Measurements from ENCODE around the gene GRIK2. TPM values are rescaled to one million over a fixed set of nuclear protein-coding genes. Genes with fewer than 3 reads are reported as not detected.

GRIK2 gene
- total RNA-seq, 1 experiment from 2014 or later: 0.70 TPM

- no peak overlapping the region for H3K18ac ChIP-seq (ENCODE audit: insufficient read length, low read depth, low read length)
- H3T11ph ChIP-seq (ENCODE audit: low read length): no peak overlapping the region
- Mint-ChIP-seq H3K27ac (no peak overlapping the region; a peak in 1 of 7 replicates), H3K36me3 (ENCODE audit: insufficient read depth in 1 of 3, low read depth in 3 of 3) (peaks cover 12 to 34% (median 25%) of the 10 kb centered on the region in 3 experiments), H3K9me3 (peaks cover 22 to 32% of the 10 kb centered on the region in 2 experiments), H3K4me1 (no peaks in the 10 kb centered on the region), H3K4me3 (no peak overlapping the region), H3K27me3 (ENCODE audit: low read depth) (no peaks in the 10 kb centered on the region)
- H2BK12ac ChIP-seq (ENCODE audit: insufficient read length, low read depth, low read length): no peak overlapping the region
- no peak overlapping the region for H2AK5ac ChIP-seq (ENCODE audit: insufficient read length, low read length)
- WGBS (ENCODE audit: extremely low coverage, insufficient read length, low lambda C conversion rate): no CpG with 5 or more reads among the region's 2 CpGs
- H3K4ac ChIP-seq (ENCODE audit: low read depth, low read length): no peak overlapping the region
- H3K14ac ChIP-seq (ENCODE audit: insufficient read depth, low read length): no peak overlapping the region
- no peaks in the 10 kb centered on the region for H4K20me1 ChIP-seq (ENCODE audit: control insufficient read depth, insufficient read depth, insufficient read length)
- H3K4me2 ChIP-seq (ENCODE audit: insufficient read depth, insufficient read length, low read length): no peak overlapping the region
- H3K9me3 ChIP-seq (ENCODE audit: control insufficient read depth, low read depth, low read length): no peaks in the 10 kb centered on the region
- H2BK120ac ChIP-seq (ENCODE audit: low read depth, low read length, poor library complexity, severe bottlenecking): no peak overlapping the region
- no peaks in the 10 kb centered on the region for H3K27me3 ChIP-seq (ENCODE audit: insufficient read depth, low read length)
- no peaks in the 10 kb centered on the region for H3K79me1 ChIP-seq (ENCODE audit: insufficient read depth, low read depth, low read length, poor library complexity, severe bottlenecking)
- H2AFZ ChIP-seq (ENCODE audit: low read length): no peak overlapping the region
- H4K8ac ChIP-seq (replicated peaks; ENCODE audit: insufficient read length, low read depth, low read length): no peak overlapping the region
- H3K56ac ChIP-seq (ENCODE audit: insufficient read length, low read depth, low read length): no peak overlapping the region
- H2BK20ac ChIP-seq (ENCODE audit: low read depth, low read length, poor library complexity, severe bottlenecking): no peak overlapping the region
- no peaks in the 10 kb centered on the region for H3K4me1 ChIP-seq (ENCODE audit: insufficient read depth, low read length)
- TF ChIP-seq, protein P1, sequence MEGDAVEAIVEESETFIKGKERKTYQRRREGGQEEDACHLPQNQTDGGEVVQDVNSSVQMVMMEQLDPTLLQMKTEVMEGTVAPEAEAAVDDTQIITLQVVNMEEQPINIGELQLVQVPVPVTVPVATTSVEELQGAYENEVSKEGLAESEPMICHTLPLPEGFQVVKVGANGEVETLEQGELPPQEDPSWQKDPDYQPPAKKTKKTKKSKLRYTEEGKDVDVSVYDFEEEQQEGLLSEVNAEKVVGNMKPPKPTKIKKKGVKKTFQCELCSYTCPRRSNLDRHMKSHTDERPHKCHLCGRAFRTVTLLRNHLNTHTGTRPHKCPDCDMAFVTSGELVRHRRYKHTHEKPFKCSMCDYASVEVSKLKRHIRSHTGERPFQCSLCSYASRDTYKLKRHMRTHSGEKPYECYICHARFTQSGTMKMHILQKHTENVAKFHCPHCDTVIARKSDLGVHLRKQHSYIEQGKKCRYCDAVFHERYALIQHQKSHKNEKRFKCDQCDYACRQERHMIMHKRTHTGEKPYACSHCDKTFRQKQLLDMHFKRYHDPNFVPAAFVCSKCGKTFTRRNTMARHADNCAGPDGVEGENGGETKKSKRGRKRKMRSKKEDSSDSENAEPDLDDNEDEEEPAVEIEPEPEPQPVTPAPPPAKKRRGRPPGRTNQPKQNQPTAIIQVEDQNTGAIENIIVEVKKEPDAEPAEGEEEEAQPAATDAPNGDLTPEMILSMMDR (conservative IDR thresholded peaks at IDR 0.05): no peak
- no peak overlapping the region for H4K5ac ChIP-seq (ENCODE audit: insufficient read length, low read depth, low read length)
- H3K27ac ChIP-seq (ENCODE audit: insufficient read length, low read depth, low read length): no peak overlapping the region
- no peak overlapping the region for H2BK5ac ChIP-seq (ENCODE audit: insufficient read length, low read length)
- no peak for DNase-seq
- no peak overlapping the region for H4K91ac ChIP-seq (ENCODE audit: insufficient read length, low read depth, low read length)
- no peaks in the 10 kb centered on the region for H3K79me2 ChIP-seq (ENCODE audit: insufficient read depth, low read length)
- H3K23ac ChIP-seq (ENCODE audit: insufficient read length, low read depth, low read length): no peak overlapping the region
- no peak overlapping the region for H3K9ac ChIP-seq (ENCODE audit: extremely low read depth, insufficient read length, low read length)
- no peaks in the 10 kb centered on the region for H3K23me2 ChIP-seq (ENCODE audit: insufficient read length, low read depth, low read length, poor library complexity, severe bottlenecking)
- H2BK15ac ChIP-seq (ENCODE audit: low read depth, low read length): no peak overlapping the region
Observed at GRCh38 chr6:101662111-101662897, 268.8 kb downstream of the GRIK2 start.

Data from H9 (cell line).